Endothelial cell of umbilical vein (primary cell): ENCODE data around the gene DLL3. TPM values are rescaled to one million over a fixed set of nuclear protein-coding genes. Genes with fewer than 3 reads are reported as not detected.

ENCODE experiments used
- BruUV-seq: library from RNA; stranded (reverse); fragments of 400-500 nt; replicated peaks from 2 replicates; lab custom pipeline; 2021; lab: Mats Ljungman, UMichigan
- CTCF ChIA-PET: fragments of 300-600, 350-600 bp; sonication (Branson Sonifier 250); formaldehyde crosslinking; loops from one replicate; lab custom pipeline; 2021; ENCODE audit warnings: antibody characterized with exemption, inconsistent platforms; lab: Charles Lee
- POLR2A ChIA-PET: fragments of 300-600, 350-600 bp; sonication (Branson Sonifier 250); formaldehyde crosslinking; loops from one replicate; lab custom pipeline; 2021; ENCODE audit warnings: antibody characterized with exemption, inconsistent platforms; lab: Charles Lee
- DNase-seq: peaks from one replicate; pipeline ENCODE4 v3.0.0-alpha.2; 2011; ENCODE audit warnings: low read depth, low spot score
- FAIRE-seq: peaks from 2 replicates; lab custom pipeline; 2011; peaks lifted over from hg19 to GRCh38; lab: Jason Lieb, UNC
- H2AFZ ChIP-seq: 2 replicates; pipeline ENCODE4 v1.6.0; 2012; ENCODE audit warnings: low read depth, low read length, control low read depth, inconsistent platforms
- H3K27ac ChIP-seq: 2 replicates; pipeline ENCODE4 v1.5.1; 2011; ENCODE audit warnings: low read depth, mild to moderate bottlenecking, control low read depth, low read length, moderate library complexity; ENCODE audit not compliant: insufficient read depth
- H3K27me3 ChIP-seq, 2 experiments: 2 replicates each; pipeline versions ENCODE4 v1.6.0 to v1.6.1; 2011; ENCODE audit warnings: low read length in 2 of 2, mixed read lengths in 1 of 2; ENCODE audit not compliant: control insufficient read depth in 2 of 2, insufficient read depth in 2 of 2
- H3K36me3 ChIP-seq, 2 experiments: 2 replicates in 1 of 2; 3 replicates in 1 of 2; pipeline ENCODE4 v1.5.1; 2011; ENCODE audit warnings: low read length in 2 of 2, mild to moderate bottlenecking in 1 of 2, moderate library complexity in 1 of 2; ENCODE audit not compliant: control insufficient read depth in 2 of 2, insufficient read depth in 2 of 2; ENCODE audit errors: extremely low read depth in 1 of 2
- H3K4me1 ChIP-seq: 3 replicates; pipeline ENCODE4 v1.5.1; 2011; ENCODE audit warnings: mild to moderate bottlenecking, low read length; ENCODE audit not compliant: control insufficient read depth, insufficient read depth; ENCODE audit errors: extremely low read depth
- H3K4me2 ChIP-seq: 2 replicates; pipeline ENCODE4 v1.6.1; 2011; ENCODE audit warnings: low read length, control low read depth, mixed read lengths; ENCODE audit not compliant: insufficient read depth
- H3K4me3 ChIP-seq, 3 experiments: fragments of 200-600 bp in 1 of 3; sonication (generic), shearing (Covaris generic) in 1 of 3; replicated peaks in 1 of 3; 2 replicates each; pipeline ENCODE4 v1.5.1; 2011 to 2016; ENCODE audit warnings: control low read depth in 3 of 3, low read length in 3 of 3, mild to moderate bottlenecking in 2 of 3, inconsistent platforms in 1 of 3, low read depth in 1 of 3, moderate library complexity in 1 of 3; ENCODE audit not compliant: insufficient read depth in 1 of 3
- H3K79me2 ChIP-seq: 2 replicates; pipeline ENCODE4 v1.6.0; 2012; ENCODE audit warnings: low read length, inconsistent platforms; ENCODE audit not compliant: control insufficient read depth, insufficient read depth
- H3K9ac ChIP-seq: replicated peaks from 2 replicates; pipeline ENCODE3; 2011; ENCODE audit warnings: low read length, control low read depth; ENCODE audit not compliant: insufficient read depth; ENCODE audit errors: extremely low read depth
- H3K9me1 ChIP-seq: replicated peaks from 3 replicates; pipeline ENCODE4 v1.6.0; 2011; ENCODE audit warnings: mild to moderate bottlenecking, low read length; ENCODE audit not compliant: control insufficient read depth, insufficient read depth; ENCODE audit errors: extremely low read depth
- H3K9me3 ChIP-seq: replicated peaks from 2 replicates; pipeline ENCODE4 v1.5.1; 2012; ENCODE audit warnings: low read length, inconsistent platforms; ENCODE audit not compliant: control insufficient read depth, insufficient read depth
- H4K20me1 ChIP-seq: replicated peaks from 2 replicates; pipeline ENCODE3; 2011; ENCODE audit warnings: mild to moderate bottlenecking, low read length; ENCODE audit not compliant: control insufficient read depth, insufficient read depth; ENCODE audit errors: extremely low read depth
- CTCF ChIP-seq, 2 donors: IDR thresholded peaks; 1 replicate in 1 of 2; 2 replicates in 1 of 2; pipeline ENCODE4 v1.5.1; 2011; ENCODE audit warnings: low read length in 2 of 2, mild to moderate bottlenecking in 2 of 2, moderate library complexity in 2 of 2, control low read depth in 1 of 2, inconsistent platforms in 1 of 2, low read depth in 1 of 2; ENCODE audit not compliant: insufficient read depth in 1 of 2; ENCODE audit errors: extremely low read depth in 1 of 2
- FOS ChIP-seq: IDR thresholded peaks from 2 replicates; pipeline ENCODE4 v1.6.1; 2011; ENCODE audit warnings: mild to moderate bottlenecking, low read length, moderate library complexity, borderline replicate concordance; ENCODE audit not compliant: insufficient read depth
- JUN ChIP-seq: IDR thresholded peaks from 2 replicates; pipeline ENCODE4 v1.6.1; 2011; ENCODE audit warnings: borderline replicate concordance, low read depth; ENCODE audit not compliant: insufficient read length, insufficient read depth
- MYC ChIP-seq: IDR thresholded peaks from one replicate; pipeline ENCODE4 v1.6.1; 2011; ENCODE audit warnings: mild to moderate bottlenecking, low read depth, low read length
- POLR2A ChIP-seq: IDR thresholded peaks from 2 replicates; pipeline ENCODE4 v1.6.1; 2012; ENCODE audit warnings: low read depth, mild to moderate bottlenecking, control low read depth, low read length
- POLR2AphosphoS5 ChIP-seq: IDR thresholded peaks from 2 replicates; pipeline ENCODE4 v1.6.1; 2012; ENCODE audit warnings: low read depth, mild to moderate bottlenecking, control low read depth, low read length, moderate library complexity; ENCODE audit not compliant: insufficient read depth
- dilution Hi-C: fragments of 300-500 bp; cut with MboI; formaldehyde crosslinking; loops from one replicate; pipeline ENCODE4 v1.15.0; 2019; ENCODE audit warnings: low sequenced_read_pairs; ENCODE audit not compliant: extremely low pct_ligation_motif_present
- intact Hi-C: fragments of 100-400 bp; cut with micrococcal nuclease; formaldehyde crosslinking; loops from one replicate; pipeline ENCODE4 v1.10.0; 2022
- polyA plus RNA-seq, 4 experiments: library from polyadenylated mRNA; depleted of rRNA in 3 of 4; stranded (reverse) in 3 of 4; unstranded in 1 of 4; fragments of >200 nt; gene quantifications; 2 replicates each; pipeline versions ENCODE4 v1.2.1 to v1.2.3, GENCODE V29; 2011 to 2012; ENCODE audit warnings: missing spikeins in 1 of 4
- total RNA-seq: library from RNA; stranded (reverse); gene quantifications from 2 replicates; pipeline ENCODE4 v1.2.3, GENCODE V29; 2021

Gene DLL3
- total and polyA plus RNA-seq, 2 donors (not counting 3 experiments of a cell fraction or from before 2014, with no cell fraction given): 0.40 to 0.73 TPM

GRCh38 chr19:39539518-39540332 is 41.0 kb downstream of the DLL3 start, which contains the start of gene EID2:
Gene EID2 (minus strand): TSS chr19:39540161. CDS start chr19:39540079, 82 bp downstream.
- intact Hi-C loops: loop anchor here (10.0 kb wide), 2 partner anchors 95 to 415 kb away; partner anchors contain the start of genes PAK4 and SUPT5H
- POLR2A ChIA-PET: interaction anchor here (0.6 kb wide), 1 partner anchor 90 kb away, joined by 3 read pairs; no protein-coding TSS in a partner anchor
- no peaks in the 10 kb centered on the region for H3K9me1 ChIP-seq
- FAIRE-seq (peak; percentile 78), DNase-seq (peak; percentile 96)
- no peaks in the 10 kb centered on the region for H3K27me3 ChIP-seq
- H3K4me2 ChIP-seq: peak within 1 kb of the TSS; percentile 91
- BruUV-seq: TSS peak; percentile 53
- H3K9ac ChIP-seq: peak within 1 kb of the TSS; percentile 82
- dilution Hi-C loops: no loop called here
- no peaks in the 10 kb centered on the region for H3K9me3 ChIP-seq
- H2AFZ ChIP-seq: peak within 1 kb of the TSS; percentile 73
- CTCF ChIA-PET: interaction anchor here (0.6 to 2.1 kb wide), 6 partner anchors 10 to 142 kb away, joined by 3 to 8 read pairs (median 6); no protein-coding TSS in a partner anchor
- no peaks in the 10 kb centered on the region for H3K36me3 ChIP-seq
- H3K79me2 ChIP-seq: peaks cover 11% of the 10 kb centered on the region
- H4K20me1 ChIP-seq: peaks cover 4% of the 10 kb centered on the region
- H3K4me1 ChIP-seq: peaks cover 25% of the 10 kb centered on the region
- peak within 1 kb of the TSS; percentile 69 for H3K27ac ChIP-seq
- TF ChIP-seq JUN: no peak
- TF ChIP-seq FOS: peak; percentile 8
- TF ChIP-seq CTCF (IDR thresholded peaks at IDR 0.05; ENCODE audit: extremely low read depth in 1 of 2, insufficient read depth in 1 of 2, low read depth in 1 of 2, low read length in 2 of 2): peak; percentile 73 to 88
- peak; percentile 89 for TF ChIP-seq POLR2A
- no peak for TF ChIP-seq MYC
- peak; percentile 88 for TF ChIP-seq POLR2AphosphoS5
- H3K4me3 ChIP-seq: peak within 1 kb of the TSS; percentile 53 to 89 (median 89)
